Trophoblast cell (in vitro differentiated cells and primary cell): ENCODE results near the gene ZYX.
"Not testable (repeated sequence)": the region's sequence is repeated elsewhere in the genome, so short reads cannot be mapped to it uniquely, and the experiment has no call there.

ENCODE experiments used
- DNase-seq, 2 donors: peaks; one replicate each; pipeline ENCODE4 v3.0.0-alpha.2; 2016
- H2AFZ ChIP-seq: 2 replicates; pipeline ENCODE4 v1.6.1; 2013; ENCODE audit warnings: low read length, moderate library complexity, mild to moderate bottlenecking; ENCODE audit not compliant: insufficient read depth, poor library complexity
- H2AK5ac ChIP-seq: 2 replicates; pipeline ENCODE4 v1.6.1; 2013; ENCODE audit warnings: mild to moderate bottlenecking, low read length
- H2BK120ac ChIP-seq: 2 replicates; pipeline ENCODE4 v1.6.1; 2013; ENCODE audit warnings: low read length, mild to moderate bottlenecking, moderate library complexity; ENCODE audit not compliant: insufficient read depth, poor library complexity
- H2BK12ac ChIP-seq: 2 replicates; pipeline ENCODE4 v1.6.1; 2013; ENCODE audit warnings: mild to moderate bottlenecking, low read length, moderate library complexity
- H2BK5ac ChIP-seq: 2 replicates; pipeline ENCODE4 v1.6.1; 2013; ENCODE audit warnings: low read length, low read depth, moderate library complexity, mild to moderate bottlenecking; ENCODE audit not compliant: poor library complexity
- H3K14ac ChIP-seq: 2 replicates; pipeline ENCODE4 v1.6.1; 2013; ENCODE audit warnings: mild to moderate bottlenecking, low read length
- H3K18ac ChIP-seq: 2 replicates; pipeline ENCODE4 v1.6.1; 2013; ENCODE audit warnings: mild to moderate bottlenecking, low read length
- H3K23ac ChIP-seq: 2 replicates; pipeline ENCODE4 v1.6.1; 2013; ENCODE audit warnings: low read length
- H3K27ac ChIP-seq: 2 replicates; pipeline ENCODE4 v1.5.1; 2013; ENCODE audit warnings: low read depth, mild to moderate bottlenecking, inconsistent platforms, low read length, moderate library complexity
- H3K27me3 ChIP-seq: 2 replicates; pipeline ENCODE4 v1.6.1; 2013; ENCODE audit warnings: inconsistent platforms, mild to moderate bottlenecking, low read length, moderate library complexity; ENCODE audit not compliant: insufficient read depth
- H3K36me3 ChIP-seq, 2 experiments: 1 replicate in 1 of 2; 2 replicates in 1 of 2; pipeline ENCODE4 v1.6.1; 2013; ENCODE audit warnings: low read length in 2 of 2, mild to moderate bottlenecking in 2 of 2, moderate library complexity in 1 of 2; ENCODE audit not compliant: insufficient read depth in 2 of 2, control insufficient read depth in 1 of 2
- H3K4ac ChIP-seq: 2 replicates; pipeline ENCODE4 v1.6.1; 2013; ENCODE audit warnings: low read depth, mild to moderate bottlenecking, low read length, moderate library complexity
- H3K4me1 ChIP-seq, 2 experiments: 1 replicate in 1 of 2; 2 replicates in 1 of 2; pipeline ENCODE4 v1.6.1; 2013; ENCODE audit warnings: low read length in 2 of 2, mild to moderate bottlenecking in 2 of 2, moderate library complexity in 1 of 2; ENCODE audit not compliant: insufficient read depth in 2 of 2, control insufficient read depth in 1 of 2
- H3K4me2 ChIP-seq: 2 replicates; pipeline ENCODE4 v1.6.1; 2013; ENCODE audit warnings: inconsistent platforms, mild to moderate bottlenecking, low read length, moderate library complexity
- H3K4me3 ChIP-seq: 2 replicates; pipeline ENCODE4 v1.5.1; 2013; ENCODE audit warnings: mild to moderate bottlenecking, low read depth, low read length, inconsistent platforms
- H3K79me1 ChIP-seq: one replicate; pipeline ENCODE4 v1.6.1; 2013; ENCODE audit warnings: low read length
- H3K79me2 ChIP-seq: 2 replicates; pipeline ENCODE4 v1.6.1; 2013; ENCODE audit warnings: low read length, mild to moderate bottlenecking; ENCODE audit not compliant: control insufficient read depth, insufficient read depth, poor library complexity
- H3K9ac ChIP-seq: 2 replicates; pipeline ENCODE4 v1.6.1; 2013; ENCODE audit warnings: mild to moderate bottlenecking, low read length
- H3K9me3 ChIP-seq: 2 replicates; pipeline ENCODE4 v1.6.1; 2013; ENCODE audit warnings: low read depth, mild to moderate bottlenecking, control low read depth, inconsistent platforms, low read length; ENCODE audit not compliant: insufficient read depth
- H4K12ac ChIP-seq: 2 replicates; pipeline ENCODE4 v1.6.1; 2013; ENCODE audit warnings: low read depth, mild to moderate bottlenecking, low read length, moderate library complexity
- H4K8ac ChIP-seq: 2 replicates; pipeline ENCODE4 v1.6.1; 2013; ENCODE audit warnings: low read depth, mild to moderate bottlenecking, low read length, moderate library complexity
- H4K91ac ChIP-seq: one replicate; pipeline ENCODE4 v1.6.1; 2013; ENCODE audit warnings: low read depth, mild to moderate bottlenecking, low read length, moderate library complexity
- WGBS: extraction: QIAGEN DNeasy Blood & Tissue Kit; methylation state at CpG from one replicate; pipeline ENCODE4 v1.1.7; 2013; ENCODE audit warnings: missing lambda C conversion rate; ENCODE audit not compliant: insufficient read length, insufficient coverage; ENCODE audit errors: extremely low coverage; 5-methylcytosine and 5-hydroxymethylcytosine counted together

ZYX gene

GRCh38 chr7:143419880-143420279 is 38.7 kb downstream of the ZYX start:
- H3K27me3 ChIP-seq, result no peaks in the 10 kb centered on the region
- H2BK5ac ChIP-seq, result no peak overlapping the region
- H4K8ac ChIP-seq, result no peak overlapping the region
- H3K9me3 ChIP-seq, result peaks cover 5% of the 10 kb centered on the region
- no peak overlapping the region for H3K9ac ChIP-seq
- H3K4me1 ChIP-seq, result no peaks in the 10 kb centered on the region
- H3K4ac ChIP-seq, result no peak overlapping the region
- H3K79me1 ChIP-seq, result no peaks in the 10 kb centered on the region
- H3K4me3 ChIP-seq, result no peak overlapping the region
- H3K36me3 ChIP-seq, result no peaks in the 10 kb centered on the region
- H2AK5ac ChIP-seq, result no peak overlapping the region
- no peaks in the 10 kb centered on the region for H3K79me2 ChIP-seq
- no peak overlapping the region for H3K23ac ChIP-seq
- H2BK12ac ChIP-seq, result no peak overlapping the region
- DNase-seq, result no peak
- H4K91ac ChIP-seq, result no peak overlapping the region
- H3K27ac ChIP-seq, result no peak overlapping the region
- H2BK120ac ChIP-seq, result no peak overlapping the region
- no peak overlapping the region for H2AFZ ChIP-seq
- H3K4me2 ChIP-seq, result no peak overlapping the region
- no peak overlapping the region for H3K14ac ChIP-seq
- no peak overlapping the region for H4K12ac ChIP-seq
- WGBS, result no CpG with 5 or more reads among the region's 4 CpGs
- no peak overlapping the region for H3K18ac ChIP-seq

- not testable (repeated sequence) for H3K4me1 ChIP-seq, H3K4me2 ChIP-seq, H2AFZ ChIP-seq, H3K79me2 ChIP-seq, H3K27me3 ChIP-seq, H3K9ac ChIP-seq, H3K27ac ChIP-seq, H4K12ac ChIP-seq, H2BK5ac ChIP-seq, H3K23ac ChIP-seq, H3K14ac ChIP-seq, H2BK120ac ChIP-seq, H2BK12ac ChIP-seq, H2AK5ac ChIP-seq, H4K8ac ChIP-seq, H3K36me3 ChIP-seq, H4K91ac ChIP-seq, H3K18ac ChIP-seq, H3K79me1 ChIP-seq, H3K4me3 ChIP-seq, H3K4ac ChIP-seq, H3K9me3 ChIP-seq, DNase-seq
- WGBS, result no CpG with 5 or more reads among the region's 3 CpGs
Observed at GRCh38 chr7:143420624-143421023, 39.5 kb downstream of the ZYX start.

GRCh38 chr7:143422033-143422432 is 40.9 kb downstream of the ZYX start:
- no peak overlapping the region for H4K8ac ChIP-seq
- H2BK12ac ChIP-seq, result no peak overlapping the region
- H3K9ac ChIP-seq, result no peak overlapping the region
- no peaks in the 10 kb centered on the region for H3K79me1 ChIP-seq
- H3K27me3 ChIP-seq, result no peaks in the 10 kb centered on the region
- no peak overlapping the region for H3K18ac ChIP-seq
- H3K4me3 ChIP-seq, result no peak overlapping the region
- no peak for DNase-seq
- no peak overlapping the region for H2BK5ac ChIP-seq
- no peak overlapping the region for H3K4ac ChIP-seq
- no peak overlapping the region for H3K27ac ChIP-seq
- no peaks in the 10 kb centered on the region for H3K4me1 ChIP-seq
- H3K36me3 ChIP-seq, result no peaks in the 10 kb centered on the region
- no peak overlapping the region for H4K91ac ChIP-seq
- no peak overlapping the region for H3K4me2 ChIP-seq
- no peak overlapping the region for H3K14ac ChIP-seq
- H2AK5ac ChIP-seq, result no peak overlapping the region
- H2BK120ac ChIP-seq, result no peak overlapping the region
- H3K79me2 ChIP-seq, result no peaks in the 10 kb centered on the region
- H3K9me3 ChIP-seq, result peaks cover 5% of the 10 kb centered on the region
- WGBS, result no CpG with 5 or more reads among the region's 3 CpGs
- H4K12ac ChIP-seq, result no peak overlapping the region
- no peak overlapping the region for H2AFZ ChIP-seq
- no peak overlapping the region for H3K23ac ChIP-seq

GRCh38 chr7:143424476-143424875 is 43.3 kb downstream of the ZYX start:
- H3K23ac ChIP-seq, result not testable (repeated sequence)

More at GRCh38 chr7:143424476-143424875, 43.3 kb downstream of the ZYX start:
- not testable (repeated sequence) for H2AK5ac ChIP-seq, H2BK12ac ChIP-seq, H3K14ac ChIP-seq, H4K8ac ChIP-seq, H3K18ac ChIP-seq, H4K12ac ChIP-seq, H4K91ac ChIP-seq, H2BK120ac ChIP-seq, H3K27me3 ChIP-seq, H2AFZ ChIP-seq, H3K4ac ChIP-seq, H3K4me1 ChIP-seq, H3K36me3 ChIP-seq, H3K9ac ChIP-seq, H3K4me3 ChIP-seq, DNase-seq, H3K4me2 ChIP-seq, H3K79me1 ChIP-seq, H3K79me2 ChIP-seq, H3K9me3 ChIP-seq, H2BK5ac ChIP-seq, H3K27ac ChIP-seq
- WGBS, result no CpG with 5 or more reads among the region's 34 CpGs
